Measurements from ENCODE around the gene VSIG2. TPM values are rescaled to one million over a fixed set of nuclear protein-coding genes. Genes with fewer than 3 reads are reported as not detected.

The VSIG2 gene
- total and polyA plus RNA-seq, 2 experiments from 2014 or later, result 22.9 to 34.3 TPM

GRCh38 chr11:124754309-124754708 is 2.3 kb upstream of the VSIG2 start:
- peaks cover 67% of the 10 kb centered on the region for H3K27me3 ChIP-seq
- TF ChIP-seq EZH2phosphoT487 (IDR thresholded peaks at IDR 0.05; ENCODE audit: low read depth, severe bottlenecking, unreplicated experiment), result no peak
- no peak for TF ChIP-seq CTCF (IDR thresholded peaks at IDR 0.05; ENCODE audit: poor library complexity)
- TF ChIP-seq EZH2 (IDR thresholded peaks at IDR 0.05; ENCODE audit: borderline replicate concordance), result no peak

GRCh38 chr11:124753624-124754023 is 1.6 kb upstream of the VSIG2 start:
- peaks cover 8% of the 10 kb centered on the region for H3K4me1 ChIP-seq (ENCODE audit: insufficient read depth)
- H3K4me2 ChIP-seq, result no peak overlapping the region
- no peak for TF ChIP-seq EZH2phosphoT487 (IDR thresholded peaks at IDR 0.05; ENCODE audit: low read depth, severe bottlenecking, unreplicated experiment)
- no peak for TF ChIP-seq EZH2 (IDR thresholded peaks at IDR 0.05; ENCODE audit: borderline replicate concordance)
- no peak for TF ChIP-seq CTCF (IDR thresholded peaks at IDR 0.05; ENCODE audit: poor library complexity)
- no peak overlapping the region for H3K4me3 ChIP-seq
- no peak overlapping the region for H2AFZ ChIP-seq
- DNase-seq (ENCODE audit: low spot score), result no peak
- H3K79me2 ChIP-seq, result no peaks in the 10 kb centered on the region
- H3K27me3 ChIP-seq, result peaks cover 68% of the 10 kb centered on the region
- H3K27ac ChIP-seq, result no peak overlapping the region
- no peaks in the 10 kb centered on the region for H3K36me3 ChIP-seq (replicated peaks; ENCODE audit: insufficient read depth, low read depth)
- no peaks in the 10 kb centered on the region for H4K20me1 ChIP-seq (ENCODE audit: insufficient read depth, poor library complexity, severe bottlenecking)
- no peaks in the 10 kb centered on the region for H3K9me2 ChIP-seq (replicated peaks; ENCODE audit: insufficient read depth)
- H3K9me3 ChIP-seq (ENCODE audit: low read depth), result no peaks in the 10 kb centered on the region
- WGBS (ENCODE audit: low lambda C conversion rate, missing lambda C conversion rate), result 97% methylated on average over 7 of the region's 7 CpGs

More at GRCh38 chr11:124754309-124754708, 2.3 kb upstream of the VSIG2 start:
- Histone ChIP-seq H3K27ac (no peak overlapping the region), H3K9me3 (ENCODE audit: low read depth) (no peaks in the 10 kb centered on the region), H3K4me1 (ENCODE audit: insufficient read depth) (peaks cover 8% of the 10 kb centered on the region), H4K20me1 (ENCODE audit: insufficient read depth, poor library complexity, severe bottlenecking) (no peaks in the 10 kb centered on the region), H3K36me3 (replicated peaks; ENCODE audit: insufficient read depth, low read depth) (no peaks in the 10 kb centered on the region), H3K4me2 (no peak overlapping the region), H3K4me3 (no peak overlapping the region), H2AFZ (no peak overlapping the region), H3K9me2 (replicated peaks; ENCODE audit: insufficient read depth) (no peaks in the 10 kb centered on the region), H3K79me2 (no peaks in the 10 kb centered on the region)
- 88% methylated on average over 4 of the region's 4 CpGs for WGBS (ENCODE audit: low lambda C conversion rate, missing lambda C conversion rate)
- DNase-seq (ENCODE audit: low spot score), result no peak

GRCh38 chr11:124753205-124753604 is 1.1 kb upstream of the VSIG2 start:
- Histone ChIP-seq H3K4me2 (no peak overlapping the region), H3K9me3 (ENCODE audit: low read depth) (no peaks in the 10 kb centered on the region), H3K9me2 (replicated peaks; ENCODE audit: insufficient read depth) (no peaks in the 10 kb centered on the region), H3K27ac (no peak overlapping the region), H3K36me3 (replicated peaks; ENCODE audit: insufficient read depth, low read depth) (no peaks in the 10 kb centered on the region), H3K27me3 (peaks cover 68% of the 10 kb centered on the region), H2AFZ (no peak overlapping the region), H4K20me1 (ENCODE audit: insufficient read depth, poor library complexity, severe bottlenecking) (no peaks in the 10 kb centered on the region), H3K4me3 (no peak overlapping the region), H3K4me1 (ENCODE audit: insufficient read depth) (peaks cover 7% of the 10 kb centered on the region), H3K79me2 (no peaks in the 10 kb centered on the region)
- DNase-seq (ENCODE audit: low spot score), result no peak
- TF ChIP-seq CTCF (IDR thresholded peaks at IDR 0.05; ENCODE audit: poor library complexity) (no peak), EZH2 (IDR thresholded peaks at IDR 0.05; ENCODE audit: borderline replicate concordance) (no peak), EZH2phosphoT487 (IDR thresholded peaks at IDR 0.05; ENCODE audit: low read depth, severe bottlenecking, unreplicated experiment) (no peak)

Measured in hepatocyte (in vitro differentiated cells).